ENCODE results near the gene SELENOW.
A peak's percentile ranks its signal among the peaks of the same experiment; 100 is the strongest.

The SELENOW gene

GRCh38 chr19:47750752-47751151 lies 27.8 kb upstream of the SELENOW start:
- no peak for TF ChIP-seq EZH2phosphoT487 (IDR thresholded peaks at IDR 0.05; ENCODE audit: borderline replicate concordance)
- TF ChIP-seq CTCF (conservative IDR thresholded peaks at IDR 0.05; ENCODE audit: low read length) = no peak
- peak overlapping the region; percentile 76 for H3K9ac ChIP-seq (ENCODE audit: low read depth, low read length, poor library complexity, severe bottlenecking)
- H4K20me1 ChIP-seq (ENCODE audit: insufficient read depth, low read length, poor library complexity, severe bottlenecking) = peaks cover 25% of the 10 kb centered on the region
- no peaks in the 10 kb centered on the region for H3K27me3 ChIP-seq (ENCODE audit: insufficient read depth, low read length, poor library complexity, severe bottlenecking)
- peaks cover 70% of the 10 kb centered on the region for H3K4me1 ChIP-seq (ENCODE audit: insufficient read depth, low read length, poor library complexity, severe bottlenecking)
- H3K9me3 ChIP-seq (ENCODE audit: insufficient read depth, low read depth, low read length) = no peaks in the 10 kb centered on the region
- H3K4me3 ChIP-seq (ENCODE audit: low read length, poor library complexity, severe bottlenecking) = peak overlapping the region; percentile 95
- peaks cover 6% of the 10 kb centered on the region; the same call in 1 of the 2 replicates for H3F3A ChIP-seq (ENCODE audit: low read depth)
- no peaks in the 10 kb centered on the region for H3K9me2 ChIP-seq (replicated peaks; ENCODE audit: low read depth, low read length)
- peaks cover 56% of the 10 kb centered on the region for H3K36me3 ChIP-seq (ENCODE audit: insufficient read depth, low read length)
- peaks cover 92% of the 10 kb centered on the region for H3K79me2 ChIP-seq (ENCODE audit: insufficient read depth, low read length)
- no peak overlapping the region for H2AFZ ChIP-seq (ENCODE audit: low read length)
- peak overlapping the region; percentile 77 for H3K4me2 ChIP-seq (ENCODE audit: low read depth, low read length, poor library complexity, severe bottlenecking)

- H4K20me1 ChIP-seq (ENCODE audit: insufficient read depth, low read length, poor library complexity, severe bottlenecking) = peaks cover 12% of the 10 kb centered on the region
Measured at GRCh38 chr19:47752440-47753211, 25.9 kb upstream of the SELENOW start.

GRCh38 chr19:47754206-47755064 lies 24.1 kb upstream of the SELENOW start:
- Histone ChIP-seq H3K4me1 (ENCODE audit: insufficient read depth, low read length, poor library complexity, severe bottlenecking) (peaks cover 44% of the 10 kb centered on the region), H3K27me3 (ENCODE audit: insufficient read depth, low read length, poor library complexity, severe bottlenecking) (no peaks in the 10 kb centered on the region), H3K9me3 (ENCODE audit: insufficient read depth, low read depth, low read length) (no peaks in the 10 kb centered on the region), H3K79me2 (ENCODE audit: insufficient read depth, low read length) (peaks cover 55% of the 10 kb centered on the region), H3K4me3 (ENCODE audit: low read length, poor library complexity, severe bottlenecking) (no peak overlapping the region), H3K9ac (ENCODE audit: low read depth, low read length, poor library complexity, severe bottlenecking) (peak overlapping the region; percentile 76), H2AFZ (ENCODE audit: low read length) (no peak overlapping the region), H3F3A (ENCODE audit: low read depth) (no peaks in the 10 kb centered on the region), H3K36me3 (ENCODE audit: insufficient read depth, low read length) (peaks cover 84% of the 10 kb centered on the region), H3K4me2 (ENCODE audit: low read depth, low read length, poor library complexity, severe bottlenecking) (peak overlapping the region; percentile 76), H4K20me1 (ENCODE audit: insufficient read depth, low read length, poor library complexity, severe bottlenecking) (peaks cover 12% of the 10 kb centered on the region), H3K9me2 (replicated peaks; ENCODE audit: low read depth, low read length) (no peaks in the 10 kb centered on the region)
- TF ChIP-seq CTCF (conservative IDR thresholded peaks at IDR 0.05; ENCODE audit: low read length) = no peak
- TF ChIP-seq EZH2phosphoT487 (IDR thresholded peaks at IDR 0.05; ENCODE audit: borderline replicate concordance) = no peak

More at GRCh38 chr19:47752440-47753211, 25.9 kb upstream of the SELENOW start:
- H3K4me1 ChIP-seq (ENCODE audit: insufficient read depth, low read length, poor library complexity, severe bottlenecking) = peaks cover 60% of the 10 kb centered on the region
- H2AFZ ChIP-seq (ENCODE audit: low read length) = no peak overlapping the region
- H3K4me3 ChIP-seq (ENCODE audit: low read length, poor library complexity, severe bottlenecking) = peak overlapping the region; percentile 61
- H3K9ac ChIP-seq (ENCODE audit: low read depth, low read length, poor library complexity, severe bottlenecking) = peak overlapping the region; percentile 76
- TF ChIP-seq CTCF (conservative IDR thresholded peaks at IDR 0.05; ENCODE audit: low read length) (no peak), EZH2phosphoT487 (IDR thresholded peaks at IDR 0.05; ENCODE audit: borderline replicate concordance) (no peak)
- H3K27me3 ChIP-seq (ENCODE audit: insufficient read depth, low read length, poor library complexity, severe bottlenecking) = no peaks in the 10 kb centered on the region
- H3K4me2 ChIP-seq (ENCODE audit: low read depth, low read length, poor library complexity, severe bottlenecking) = peak overlapping the region; percentile 76
- H3K9me2 ChIP-seq (replicated peaks; ENCODE audit: low read depth, low read length) = no peaks in the 10 kb centered on the region
- no peaks in the 10 kb centered on the region for H3K9me3 ChIP-seq (ENCODE audit: insufficient read depth, low read depth, low read length)
- H3K79me2 ChIP-seq (ENCODE audit: insufficient read depth, low read length) = peaks cover 73% of the 10 kb centered on the region
- peaks cover 75% of the 10 kb centered on the region for H3K36me3 ChIP-seq (ENCODE audit: insufficient read depth, low read length)
- H3F3A ChIP-seq (ENCODE audit: low read depth) = peaks cover 6% of the 10 kb centered on the region; the same call in 1 of the 2 replicates

Measured in Loucy (cell line).